OCI-LY1 (cell line): Measurements from ENCODE around the gene SYT6.

ENCODE experiments used
- CTCF ChIP-seq: fragments of 200-600 bp; sonication (generic), shearing (Covaris generic); IDR thresholded peaks from 2 replicates; pipeline ENCODE4 v1.5.1; 2017; ENCODE audit warnings: mild to moderate bottlenecking, antibody characterized with exemption, low read length, moderate library complexity, mixed read lengths
- EZH2 ChIP-seq: fragments of 200-600 bp; sonication (generic), shearing (Covaris generic); IDR thresholded peaks from 2 replicates; pipeline ENCODE4 v1.8.0; 2017; ENCODE audit warnings: borderline replicate concordance, mixed run types, mild to moderate bottlenecking, antibody characterized with exemption, low read length, moderate library complexity, mixed read lengths

- TF ChIP-seq CTCF (no peak), EZH2 (no peak)
Observed at GRCh38 chr1:114105421-114105979, 48.2 kb downstream of the SYT6 start.
